GM10266 (cell line): ENCODE results near the gene GTPBP8.

Source experiments
- DNase-seq: peaks from one replicate; pipeline ENCODE4 v3.0.0; 2012; ENCODE audit errors: extremely low spot score
- TF ChIP-seq, protein P1 (sequence below): IDR thresholded peaks from 2 replicates; pipeline ENCODE4 v1.5.1; 2012; ENCODE audit warnings: mild to moderate bottlenecking, low read depth; ENCODE audit not compliant: control insufficient read depth, insufficient read depth; ENCODE audit errors: missing control alignments

Gene GTPBP8

DNA sequence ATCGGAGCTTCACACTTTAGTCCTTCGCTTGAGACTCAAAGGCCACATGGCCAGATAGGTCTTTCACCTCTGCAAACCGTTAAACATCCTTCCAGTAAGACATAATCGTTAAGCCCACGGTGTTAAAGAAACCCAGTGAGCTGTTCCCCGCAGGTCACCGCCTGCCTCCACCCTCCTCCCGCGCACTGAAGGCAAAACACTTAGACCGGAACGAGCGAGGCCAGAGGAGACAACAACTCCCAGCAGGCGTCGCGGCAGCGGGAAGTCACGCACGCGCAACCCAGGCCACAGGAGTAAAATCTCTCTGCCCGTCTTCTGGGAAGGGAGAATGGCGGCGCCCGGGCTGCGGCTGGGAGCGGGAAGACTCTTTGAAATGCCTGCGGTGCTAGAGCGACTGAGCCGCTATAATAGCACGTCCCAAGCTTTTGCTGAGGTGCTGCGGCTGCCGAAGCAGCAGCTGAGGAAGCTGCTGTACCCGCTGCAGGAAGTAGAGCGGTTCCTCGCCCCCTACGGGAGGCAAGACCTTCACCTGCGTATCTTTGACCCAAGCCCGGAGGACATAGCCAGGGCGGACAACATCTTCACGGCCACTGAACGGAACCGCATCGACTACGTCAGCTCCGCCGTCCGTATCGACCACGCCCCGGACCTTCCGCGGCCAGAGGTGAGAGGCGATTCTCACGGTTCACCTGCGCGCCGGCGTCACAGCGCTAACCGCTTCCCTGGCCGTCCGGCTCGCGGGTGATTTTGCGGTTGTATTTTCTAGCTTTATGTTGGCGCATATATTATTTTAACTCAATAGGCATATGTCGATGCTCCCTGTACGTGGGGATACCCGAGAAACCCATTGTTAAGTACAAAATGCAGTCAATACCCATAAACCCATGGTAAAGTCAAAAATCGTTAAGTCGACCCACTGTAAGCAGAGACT, at the start of gene GTPBP8:
Gene GTPBP8 (plus strand): TSS at position 313 of the 931 bp plus-strand sequence. CDS start 16 bp downstream, at position 329.
- TF ChIP-seq, protein P1, sequence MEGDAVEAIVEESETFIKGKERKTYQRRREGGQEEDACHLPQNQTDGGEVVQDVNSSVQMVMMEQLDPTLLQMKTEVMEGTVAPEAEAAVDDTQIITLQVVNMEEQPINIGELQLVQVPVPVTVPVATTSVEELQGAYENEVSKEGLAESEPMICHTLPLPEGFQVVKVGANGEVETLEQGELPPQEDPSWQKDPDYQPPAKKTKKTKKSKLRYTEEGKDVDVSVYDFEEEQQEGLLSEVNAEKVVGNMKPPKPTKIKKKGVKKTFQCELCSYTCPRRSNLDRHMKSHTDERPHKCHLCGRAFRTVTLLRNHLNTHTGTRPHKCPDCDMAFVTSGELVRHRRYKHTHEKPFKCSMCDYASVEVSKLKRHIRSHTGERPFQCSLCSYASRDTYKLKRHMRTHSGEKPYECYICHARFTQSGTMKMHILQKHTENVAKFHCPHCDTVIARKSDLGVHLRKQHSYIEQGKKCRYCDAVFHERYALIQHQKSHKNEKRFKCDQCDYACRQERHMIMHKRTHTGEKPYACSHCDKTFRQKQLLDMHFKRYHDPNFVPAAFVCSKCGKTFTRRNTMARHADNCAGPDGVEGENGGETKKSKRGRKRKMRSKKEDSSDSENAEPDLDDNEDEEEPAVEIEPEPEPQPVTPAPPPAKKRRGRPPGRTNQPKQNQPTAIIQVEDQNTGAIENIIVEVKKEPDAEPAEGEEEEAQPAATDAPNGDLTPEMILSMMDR: no peak
- peak; percentile 68 for DNase-seq

- TF ChIP-seq, protein P1: no peak
- DNase-seq: no peak
These were observed 42.4 kb upstream of the GTPBP8 start for GRCh38 chr3:112948346-112948838.

GRCh38 chr3:112956351-112956750, 34.4 kb upstream of the GTPBP8 start:
- TF ChIP-seq, protein P1: no peak
- DNase-seq: no peak

DNA sequence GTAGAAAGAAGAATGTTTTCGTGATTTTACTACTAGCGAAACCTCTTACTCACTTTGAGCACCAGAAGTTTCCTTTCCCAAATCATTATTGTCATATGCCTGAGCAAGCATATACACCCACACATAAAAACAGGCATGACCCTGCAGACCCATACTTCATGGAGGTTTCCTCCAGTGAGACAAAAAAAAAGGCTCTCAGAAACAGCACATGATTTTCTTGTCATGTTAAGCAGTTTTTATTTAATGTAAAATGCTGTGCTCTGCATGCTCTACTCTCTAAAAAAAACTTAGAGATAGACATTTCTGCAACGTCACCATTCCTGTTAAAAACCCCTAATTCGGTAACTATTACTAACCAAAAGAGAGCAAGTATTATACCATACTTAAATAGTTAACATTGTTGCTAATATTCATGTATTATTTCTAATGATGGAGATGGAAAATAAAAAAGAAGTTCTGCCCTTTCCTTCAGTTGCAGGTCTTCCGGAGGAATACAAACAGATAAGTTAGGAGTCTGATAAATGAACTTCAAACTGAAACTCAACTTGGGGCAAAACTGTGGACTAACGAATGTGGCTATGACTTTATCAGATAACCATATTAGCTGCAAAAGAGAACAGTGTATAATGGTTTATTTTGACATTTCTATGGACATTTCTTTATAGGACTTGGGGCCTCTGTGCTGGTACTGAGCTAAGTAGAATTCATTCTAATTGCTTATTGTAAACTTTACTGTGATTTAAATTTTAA, 31.8 kb upstream of the GTPBP8 start:
- TF ChIP-seq, protein P1: no peak
- peak; percentile 22 for DNase-seq

- TF ChIP-seq, protein P1: no peak
- DNase-seq: no peak
These were observed 27.1 kb upstream of the GTPBP8 start for GRCh38 chr3:112963683-112964082.

DNA sequence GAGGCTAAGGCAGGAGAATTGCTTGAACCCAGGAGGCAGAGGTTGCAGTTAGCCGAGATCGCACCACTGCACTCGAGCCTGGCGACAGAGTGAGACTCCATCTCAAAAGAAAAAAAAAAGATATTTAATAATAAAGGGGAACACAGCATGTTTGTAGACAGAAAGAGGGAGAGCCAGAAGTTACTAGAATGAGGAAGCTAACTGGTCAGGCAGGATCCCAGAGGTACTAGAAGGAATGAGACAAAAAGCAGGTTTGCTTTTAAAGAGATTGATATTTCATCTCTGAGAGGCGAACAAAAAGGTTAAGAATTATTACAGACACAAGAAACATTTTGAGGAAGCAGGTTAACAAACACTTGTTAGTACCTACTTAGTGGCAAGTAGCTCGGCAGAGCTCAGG, 25.1 kb upstream of the GTPBP8 start:
- DNase-seq: no peak
- TF ChIP-seq, protein P1: no peak
